Stimulated activated effector memory CD8-positive, alpha-beta T cell treated with anti-CD3 and anti-CD28 coated beads, Interleukin-12 subunit alpha, Interleukin-12 subunit beta, amount 100 ng/mL, for 72 hours (primary cell): Measurements from ENCODE around the gene RUNX1.

Source experiments
- ATAC-seq: fragments of 150-1000 bp; cut with Tn5 transposase; 2 replicates; pipeline ENCODE4 v1.10.0; 2021
- DNase-seq, 2 donors: peaks; one replicate each; pipeline ENCODE4 v3.0.0; 2021 to 2022; ENCODE audit warnings: low spot score in 2 of 2
- H3K27ac Mint-ChIP-seq: one replicate; pipeline ENCODE4 v1.8.0; 2022; ENCODE audit warnings: mild to moderate bottlenecking, mixed read lengths
- H3K36me3 Mint-ChIP-seq: one replicate; pipeline ENCODE4 v1.8.0; 2022; ENCODE audit warnings: mild to moderate bottlenecking, mixed read lengths
- H3K4me1 Mint-ChIP-seq: one replicate; pipeline ENCODE4 v1.8.0; 2022; ENCODE audit warnings: mixed read lengths
- H3K4me3 Mint-ChIP-seq: one replicate; pipeline ENCODE4 v1.8.0; 2022; ENCODE audit warnings: mild to moderate bottlenecking, mixed read lengths
- H3K9me3 Mint-ChIP-seq: one replicate; pipeline ENCODE4 v1.8.0; 2022; ENCODE audit warnings: mixed read lengths

RUNX1 gene

GRCh38 chr21:34766862-34767261 lies 282.2 kb downstream of the RUNX1 start:
- H3K27ac Mint-ChIP-seq, result no peak overlapping the region
- H3K9me3 Mint-ChIP-seq, result no peaks in the 10 kb centered on the region
- H3K4me1 Mint-ChIP-seq, result no peaks in the 10 kb centered on the region
- ATAC-seq (no peak), DNase-seq (peak in 1 of 2 donors; percentile 12)
- no peaks in the 10 kb centered on the region for H3K36me3 Mint-ChIP-seq
- no peak overlapping the region for H3K4me3 Mint-ChIP-seq

GRCh38 chr21:34765619-34766018 lies 283.5 kb downstream of the RUNX1 start:
- DNase-seq (peak in 1 of 2 donors; percentile 13), ATAC-seq (no peak)
- H3K4me1 Mint-ChIP-seq, result no peaks in the 10 kb centered on the region
- no peak overlapping the region for H3K4me3 Mint-ChIP-seq
- H3K36me3 Mint-ChIP-seq, result no peaks in the 10 kb centered on the region
- H3K9me3 Mint-ChIP-seq, result no peaks in the 10 kb centered on the region
- no peak overlapping the region for H3K27ac Mint-ChIP-seq

DNA sequence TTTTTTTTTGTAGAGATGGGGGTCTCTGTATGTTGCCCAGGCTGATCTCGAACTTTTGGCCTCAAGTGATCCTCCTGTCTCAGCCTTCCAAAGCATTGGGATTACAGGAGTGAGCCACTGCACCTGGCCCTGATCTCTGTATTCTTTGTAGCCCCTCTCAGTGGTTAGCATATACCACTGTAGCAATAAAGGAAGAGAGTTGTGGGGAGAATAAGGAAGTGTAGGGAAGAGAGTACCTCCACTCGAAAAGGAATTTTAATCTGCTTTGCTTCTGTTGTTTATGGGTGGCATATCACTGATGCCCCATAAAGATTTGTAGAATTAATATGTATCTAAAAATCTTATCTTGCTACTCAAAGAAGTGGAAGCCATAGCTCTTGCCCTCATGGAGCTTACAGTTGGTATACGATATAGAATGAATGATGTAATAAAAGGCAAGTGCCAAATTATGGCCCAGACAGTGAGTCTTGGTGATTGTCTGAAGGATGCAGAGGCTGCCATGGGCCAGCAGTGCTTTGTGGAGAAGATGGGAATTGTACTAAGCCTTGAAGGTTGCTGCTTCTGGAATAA lies 284.3 kb downstream of the RUNX1 start:
- Mint-ChIP-seq H3K4me3 (no peak overlapping the region), H3K4me1 (no peaks in the 10 kb centered on the region), H3K27ac (no peak overlapping the region), H3K9me3 (no peaks in the 10 kb centered on the region), H3K36me3 (no peaks in the 10 kb centered on the region)
- ATAC-seq (no peak), DNase-seq (no peak)

GRCh38 chr21:34762786-34763185 lies 286.3 kb downstream of the RUNX1 start:
- H3K4me1 Mint-ChIP-seq, result no peaks in the 10 kb centered on the region
- no peak overlapping the region for H3K27ac Mint-ChIP-seq
- no peaks in the 10 kb centered on the region for H3K36me3 Mint-ChIP-seq
- DNase-seq (no peak), ATAC-seq (no peak)
- no peak overlapping the region for H3K4me3 Mint-ChIP-seq
- H3K9me3 Mint-ChIP-seq, result no peaks in the 10 kb centered on the region

DNA sequence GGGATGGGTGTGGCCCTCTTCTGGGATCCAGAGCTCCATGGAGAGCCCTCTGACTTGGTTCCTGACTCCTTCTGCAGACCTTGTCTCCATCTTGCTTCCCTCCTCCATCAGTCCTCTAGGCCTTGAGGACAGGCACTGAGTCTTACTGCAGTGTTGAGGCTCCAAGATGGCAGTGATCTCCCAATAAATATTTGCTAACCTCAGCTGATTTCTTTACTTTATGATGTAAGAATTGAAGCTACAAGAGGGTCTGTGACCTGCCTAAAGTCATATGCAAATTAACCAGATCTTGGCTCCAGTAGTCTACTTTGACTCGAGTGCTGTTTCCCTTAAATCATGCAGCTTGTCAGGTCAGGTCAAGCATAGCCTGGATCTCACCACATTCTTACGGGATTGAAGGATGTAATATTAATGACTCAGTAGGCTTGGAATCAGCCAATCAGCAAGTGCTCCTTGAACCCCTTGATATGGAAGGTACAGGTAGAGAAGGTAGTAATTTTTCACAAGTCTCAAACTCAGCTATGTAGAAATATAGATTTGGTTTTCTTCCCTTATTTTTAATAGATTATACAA lies 287.3 kb downstream of the RUNX1 start:
- no peak for DNase-seq
- Mint-ChIP-seq H3K27ac (no peak overlapping the region), H3K36me3 (no peaks in the 10 kb centered on the region), H3K4me3 (no peak overlapping the region), H3K4me1 (no peaks in the 10 kb centered on the region), H3K9me3 (no peaks in the 10 kb centered on the region)
- ATAC-seq, result no peak

- no peak overlapping the region for H3K4me3 Mint-ChIP-seq
- ATAC-seq (no peak), DNase-seq (no peak)
Measured at GRCh38 chr21:34754690-34755647, 294.1 kb downstream of the RUNX1 start.

GRCh38 chr21:34748862-34749261 lies 300.2 kb downstream of the RUNX1 start:
- DNase-seq (no peak), ATAC-seq (no peak)
- Mint-ChIP-seq H3K4me1 (peaks cover 7% of the 10 kb centered on the region), H3K27ac (no peak overlapping the region), H3K9me3 (no peaks in the 10 kb centered on the region), H3K4me3 (no peak overlapping the region), H3K36me3 (no peaks in the 10 kb centered on the region)

More at GRCh38 chr21:34754690-34755647, 294.1 kb downstream of the RUNX1 start:
- H3K36me3 Mint-ChIP-seq, result no peaks in the 10 kb centered on the region
- no peaks in the 10 kb centered on the region for H3K4me1 Mint-ChIP-seq
- H3K27ac Mint-ChIP-seq, result no peak overlapping the region
- H3K9me3 Mint-ChIP-seq, result no peaks in the 10 kb centered on the region

DNA sequence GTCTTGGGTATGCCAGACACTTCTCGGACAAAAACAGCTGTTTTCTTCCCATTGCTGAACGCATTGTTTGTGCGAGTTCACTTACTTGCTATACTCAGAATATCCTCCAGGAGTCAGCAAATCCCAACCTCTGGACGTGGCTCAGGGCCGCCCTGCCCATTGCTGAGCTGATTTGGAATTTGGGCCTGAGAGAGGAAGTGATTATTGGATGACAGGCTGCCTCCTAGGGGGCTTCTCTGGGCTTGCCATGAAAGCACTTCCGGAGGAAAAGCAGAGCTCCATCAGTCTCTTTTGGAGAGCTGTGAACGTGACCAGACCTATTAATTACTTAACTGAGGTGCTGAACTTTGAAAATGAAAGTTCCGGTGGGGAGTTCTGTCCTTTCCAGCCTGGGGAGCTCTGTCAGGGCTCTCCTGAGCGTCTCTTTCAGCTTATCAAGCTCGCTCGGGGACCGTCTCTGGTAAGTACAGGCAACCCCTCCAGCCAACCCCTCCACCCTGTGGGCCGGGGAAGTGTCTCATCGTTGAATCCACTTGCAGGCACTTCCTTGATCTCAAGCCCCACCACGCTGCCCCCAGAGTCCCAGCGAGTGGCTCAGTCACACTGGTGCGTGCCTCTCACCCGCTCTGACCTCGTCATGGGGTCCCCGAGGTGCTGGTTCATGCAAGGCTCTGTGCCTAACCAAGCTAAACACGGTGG lies 303.4 kb downstream of the RUNX1 start:
- peak; percentile 83 for ATAC-seq
- no peaks in the 10 kb centered on the region for H3K36me3 Mint-ChIP-seq
- no peaks in the 10 kb centered on the region for H3K9me3 Mint-ChIP-seq
- peaks cover 7% of the 10 kb centered on the region for H3K4me1 Mint-ChIP-seq
- peak overlapping the region; percentile 50 for H3K4me3 Mint-ChIP-seq
- no peak overlapping the region for H3K27ac Mint-ChIP-seq
- peak; percentile 31 to 69 for DNase-seq

DNA sequence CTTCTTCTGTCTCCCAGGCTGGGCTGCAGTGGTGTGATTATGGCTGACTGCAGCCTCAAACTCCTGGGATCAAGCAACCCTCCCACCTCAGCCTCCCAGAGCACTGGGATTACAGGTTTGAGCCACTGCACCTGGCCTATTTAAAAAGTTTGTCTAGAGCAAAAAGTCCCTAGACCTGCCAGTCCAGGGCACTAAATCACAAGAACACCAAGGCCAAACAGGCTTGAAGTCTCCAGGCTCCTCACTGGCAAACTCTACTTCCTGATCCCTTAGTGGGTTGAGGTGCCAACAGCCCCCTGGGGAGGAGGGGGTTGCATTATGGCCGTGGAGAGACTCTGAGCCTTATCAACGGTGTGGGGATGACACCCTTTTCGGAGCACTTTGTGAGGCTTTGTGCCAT lies 304.3 kb downstream of the RUNX1 start:
- Mint-ChIP-seq H3K36me3 (no peaks in the 10 kb centered on the region), H3K4me3 (no peak overlapping the region), H3K27ac (no peak overlapping the region), H3K9me3 (no peaks in the 10 kb centered on the region), H3K4me1 (peaks cover 7% of the 10 kb centered on the region)
- ATAC-seq (no peak), DNase-seq (no peak)

DNA sequence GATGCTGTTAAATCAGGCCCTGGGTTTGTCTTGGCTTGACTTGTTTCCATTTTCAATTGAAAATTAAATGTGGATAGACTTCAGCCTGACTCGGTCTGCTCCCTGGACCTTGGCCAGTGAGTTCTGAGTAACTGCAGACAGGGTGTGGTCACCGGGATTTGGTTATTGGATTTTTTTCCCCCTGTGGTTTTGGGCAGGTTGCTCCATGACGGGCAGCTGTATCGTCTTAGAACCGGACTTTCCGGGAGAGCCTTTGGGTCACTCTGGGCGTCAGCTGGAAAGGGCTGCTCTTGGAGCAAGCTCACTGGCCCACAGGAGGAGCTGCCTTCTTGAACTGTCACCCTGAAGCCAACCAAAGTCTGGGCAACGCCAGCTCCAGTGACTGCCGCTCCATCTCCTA lies 305.3 kb downstream of the RUNX1 start:
- no peaks in the 10 kb centered on the region for H3K9me3 Mint-ChIP-seq
- ATAC-seq (no peak), DNase-seq (no peak)
- no peak overlapping the region for H3K27ac Mint-ChIP-seq
- H3K4me3 Mint-ChIP-seq, result no peak overlapping the region
- H3K4me1 Mint-ChIP-seq, result peaks cover 7% of the 10 kb centered on the region
- H3K36me3 Mint-ChIP-seq, result no peaks in the 10 kb centered on the region

GRCh38 chr21:34743285-34743684 lies 305.8 kb downstream of the RUNX1 start:
- Mint-ChIP-seq H3K4me3 (no peak overlapping the region), H3K9me3 (no peaks in the 10 kb centered on the region), H3K4me1 (peaks cover 7% of the 10 kb centered on the region), H3K36me3 (no peaks in the 10 kb centered on the region), H3K27ac (no peak overlapping the region)
- ATAC-seq, result no peak
- no peak for DNase-seq

DNA sequence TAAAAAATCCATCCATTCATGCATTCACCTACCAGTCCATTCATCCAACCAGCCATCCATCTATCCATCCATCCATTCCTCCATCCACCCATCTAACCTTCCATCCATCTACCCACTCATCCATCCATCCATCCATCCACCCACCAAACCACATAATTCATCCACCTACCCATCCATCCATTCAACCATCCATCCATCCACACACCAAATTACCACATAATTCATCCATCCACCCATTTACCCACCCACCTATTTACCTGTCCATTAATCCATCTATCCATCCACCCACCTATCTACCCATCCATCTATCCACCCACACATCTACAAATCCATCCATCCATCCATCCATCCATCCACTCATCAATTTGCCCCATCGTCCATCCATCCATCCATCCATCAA lies 308.9 kb downstream of the RUNX1 start:
- Mint-ChIP-seq H3K4me1 (no peaks in the 10 kb centered on the region), H3K9me3 (no peaks in the 10 kb centered on the region), H3K36me3 (no peaks in the 10 kb centered on the region), H3K27ac (no peak overlapping the region), H3K4me3 (no peak overlapping the region)
- ATAC-seq, result no peak
- DNase-seq, result no peak
